HAP-1 (cell line): Measurements from ENCODE around the gene LSMEM2.
A peak's percentile ranks its signal among the peaks of the same experiment; 100 is the strongest.

Experiments used
- DNase-seq, 2 experiments: peaks; one replicate each; pipeline ENCODE4 v3.0.0-alpha.2; 2016 to 2020; ENCODE audit warnings: low spot score in 2 of 2
- H3K27me3 ChIP-seq: fragments of 250-450 bp; sonication (Bioruptor Pico); 2 replicates; pipeline ENCODE4 v1.5.1; 2020; ENCODE audit warnings: low read depth, mild to moderate bottlenecking, moderate library complexity
- H3K36me3 ChIP-seq: fragments of 250-450 bp; sonication (Bioruptor Pico); replicated peaks from 2 replicates; pipeline ENCODE4 v1.5.1; 2020; ENCODE audit warnings: mild to moderate bottlenecking
- H3K4me1 ChIP-seq: fragments of 250-450 bp; sonication (Bioruptor Pico); 2 replicates; pipeline ENCODE4 v1.5.1; 2020; ENCODE audit warnings: mild to moderate bottlenecking
- H3K4me3 ChIP-seq: fragments of 250-450 bp; sonication (Bioruptor Pico); 2 replicates; pipeline ENCODE4 v1.5.1; 2020; ENCODE audit warnings: mild to moderate bottlenecking, moderate library complexity
- H3K9me3 ChIP-seq: fragments of 250-450 bp; sonication (Bioruptor Pico); 2 replicates; pipeline ENCODE4 v1.5.1; 2020; ENCODE audit warnings: mild to moderate bottlenecking, moderate library complexity
- in situ Hi-C: fragments of 300-500 bp; cut with MboI; formaldehyde crosslinking; loops from 3 replicates; pipeline ENCODE4 v1.14.3; 2020; ENCODE audit warnings: low sequenced_read_pairs, inconsistent platforms, mixed read lengths

LSMEM2 gene

DNA sequence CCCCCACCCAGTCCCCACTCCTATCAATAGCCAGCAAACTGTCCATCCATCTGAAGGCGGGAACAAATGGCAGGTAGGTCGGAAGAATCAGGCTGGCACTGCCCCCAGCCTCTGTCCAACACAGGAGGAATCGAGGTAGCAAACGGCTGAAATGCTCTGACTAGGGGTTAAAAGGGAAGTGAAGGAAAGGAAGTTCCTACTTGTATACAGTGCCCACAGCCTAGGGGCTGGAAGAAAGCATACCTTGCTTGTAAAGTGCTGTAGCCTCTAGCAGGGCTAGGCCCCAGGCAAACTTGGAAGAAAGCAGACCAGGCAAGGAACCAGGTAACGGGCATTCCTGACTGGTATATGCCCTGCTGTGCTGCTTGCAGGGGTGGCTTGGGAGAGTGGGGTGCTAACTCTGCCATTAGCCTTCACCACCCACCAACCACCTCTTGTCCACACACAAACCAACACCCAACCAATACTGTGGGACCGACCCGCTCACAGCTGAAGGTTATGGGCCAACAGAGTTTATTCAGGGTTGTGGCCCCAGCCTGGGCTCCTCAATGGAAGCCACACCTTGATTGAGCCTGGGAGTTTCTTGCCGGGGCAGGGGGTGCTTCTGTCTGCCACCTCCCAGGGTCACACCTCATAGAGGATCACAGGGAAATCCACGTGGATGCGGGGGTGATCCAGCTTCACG, 46.8 kb downstream of the LSMEM2 start:
- peaks cover 24% of the 10 kb centered on the region for H3K36me3 ChIP-seq
- DNase-seq = no peak
- peaks cover 11% of the 10 kb centered on the region for H3K4me1 ChIP-seq
- no peaks in the 10 kb centered on the region for H3K27me3 ChIP-seq
- in situ Hi-C loops = loop anchor here (5.0 kb wide), 1 partner anchor 33 kb away; the partner anchor contains the start of gene IFRD2
- H3K9me3 ChIP-seq = no peaks in the 10 kb centered on the region
- no peak overlapping the region for H3K4me3 ChIP-seq

DNA sequence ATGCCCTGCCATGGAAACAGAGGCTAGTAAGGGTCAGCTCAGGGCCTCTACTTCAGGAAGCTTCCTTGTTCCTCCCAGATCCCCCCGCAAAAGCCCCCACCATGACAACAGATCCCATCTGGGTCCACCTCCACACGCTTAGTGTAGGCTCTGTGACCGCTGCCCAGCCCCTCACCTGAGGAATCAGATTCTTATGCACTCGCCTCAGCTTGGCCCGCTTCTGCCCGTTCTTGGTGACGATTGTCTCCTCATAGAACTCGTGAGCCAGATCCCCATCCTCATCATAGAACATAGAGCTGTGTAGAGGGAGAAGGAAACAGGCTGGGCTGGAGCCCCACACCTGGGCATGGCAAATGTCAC, 47.3 kb downstream of the LSMEM2 start:
- Histone ChIP-seq H3K36me3 (peaks cover 28% of the 10 kb centered on the region), H3K4me1 (peaks cover 11% of the 10 kb centered on the region), H3K4me3 (no peak overlapping the region), H3K9me3 (no peaks in the 10 kb centered on the region), H3K27me3 (no peaks in the 10 kb centered on the region)
- in situ Hi-C loops = loop anchor here (5.0 kb wide), 1 partner anchor 34 kb away; the partner anchor contains the start of gene IFRD2
- DNase-seq = no peak

DNA sequence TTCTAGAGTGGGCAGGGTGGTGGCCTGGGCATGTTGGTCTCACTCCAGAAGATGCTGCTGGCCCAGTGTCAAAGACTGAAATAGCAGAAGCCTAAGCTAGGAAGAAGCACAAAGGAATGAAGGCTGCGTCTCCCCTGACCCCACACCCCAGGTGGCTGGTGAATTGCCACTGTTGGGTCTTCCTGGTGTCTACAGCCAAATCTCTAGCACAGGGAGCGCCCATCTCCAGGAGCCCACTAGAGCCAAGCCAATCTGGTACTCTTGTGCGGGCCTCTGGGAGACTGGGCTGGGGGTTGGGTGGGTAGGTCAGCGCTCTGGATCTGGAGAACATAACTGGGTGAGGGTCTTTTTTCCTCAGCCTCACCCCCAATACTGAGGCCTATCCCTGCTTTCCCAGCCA, 48.2 kb downstream of the LSMEM2 start:
- DNase-seq = no peak
- in situ Hi-C loops = loop anchor here (5.0 kb wide), 1 partner anchor 35 kb away; the partner anchor contains the start of gene IFRD2
- H3K4me3 ChIP-seq = peak overlapping the region; percentile 70
- H3K4me1 ChIP-seq = peaks cover 6% of the 10 kb centered on the region
- H3K9me3 ChIP-seq = no peaks in the 10 kb centered on the region
- H3K36me3 ChIP-seq = peaks cover 37% of the 10 kb centered on the region
- no peaks in the 10 kb centered on the region for H3K27me3 ChIP-seq

DNA sequence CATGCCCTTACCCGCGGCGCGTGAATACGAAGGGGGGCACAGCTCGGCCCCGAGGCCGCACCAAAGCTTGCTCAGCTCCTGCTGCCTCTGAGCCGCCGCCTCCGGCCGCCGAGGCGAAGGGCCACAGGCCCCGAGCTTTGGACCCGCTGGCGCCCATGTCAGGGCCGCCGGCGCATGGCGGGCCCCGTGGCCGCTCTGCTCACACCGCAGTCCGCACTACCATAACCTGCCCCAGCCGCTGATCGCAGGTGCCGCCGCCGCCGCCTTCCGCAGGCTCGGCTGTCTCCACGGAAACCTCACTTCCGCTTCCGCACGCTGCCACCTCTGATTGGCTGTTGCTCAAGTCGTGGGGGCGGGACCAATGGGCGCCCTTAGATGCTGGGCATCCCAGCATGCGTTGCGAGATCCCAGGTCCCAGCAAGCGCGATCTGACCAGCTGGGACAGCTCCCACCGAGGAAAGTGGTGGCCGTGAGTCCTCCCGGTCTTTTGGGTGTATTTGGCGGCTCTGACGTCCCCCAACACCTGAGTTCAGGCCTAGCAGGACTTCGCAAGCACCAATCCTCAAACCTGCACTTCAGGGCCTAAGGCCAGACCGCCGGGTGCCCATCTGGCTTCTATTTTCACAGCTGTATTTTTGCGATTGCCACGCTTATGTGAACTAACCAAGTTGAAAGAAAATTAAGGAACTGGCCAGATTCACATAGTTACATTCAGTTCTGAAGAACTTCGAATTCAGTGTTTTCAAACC, 49.2 kb downstream of the LSMEM2 start, which contains the start of gene TUSC2:
Gene TUSC2, minus strand, starts transcription at position 281 of the 749 bp plus-strand sequence. Its CDS starts 124 bp downstream, at position 157.
- Histone ChIP-seq H3K9me3 (no peaks in the 10 kb centered on the region), H3K27me3 (no peaks in the 10 kb centered on the region), H3K4me3 (peak within 1 kb of the TSS; percentile 70), H3K36me3 (peaks cover 41% of the 10 kb centered on the region), H3K4me1 (peaks cover 6% of the 10 kb centered on the region)
- in situ Hi-C loops = loop anchor here (5.0 kb wide), 1 partner anchor 36 kb away; the partner anchor contains the start of gene IFRD2
- peak; percentile 97 to 98 for DNase-seq

DNA sequence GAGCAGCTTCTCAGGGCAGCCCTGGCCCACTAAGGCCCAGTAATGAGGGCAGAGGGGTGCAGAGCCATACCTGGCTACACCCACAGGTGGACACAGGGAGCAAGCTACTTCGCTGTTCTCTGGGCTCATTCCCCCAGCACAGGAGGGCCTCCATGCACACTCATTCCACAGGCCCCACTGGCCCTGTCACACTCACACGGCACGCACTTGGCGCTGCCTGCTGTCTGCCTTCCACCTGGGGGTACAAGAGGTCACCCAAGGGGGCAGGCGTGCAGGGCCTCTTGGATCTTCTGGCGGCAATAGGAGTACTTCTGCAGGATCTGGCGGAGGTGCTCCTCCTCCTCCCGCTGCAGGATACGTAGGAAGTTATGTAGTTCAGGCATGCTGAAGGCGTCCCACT, 51.4 kb downstream of the LSMEM2 start:
- in situ Hi-C loops = no loop called here
- peaks cover 42% of the 10 kb centered on the region for H3K36me3 ChIP-seq
- DNase-seq = no peak
- no peak overlapping the region for H3K4me3 ChIP-seq
- no peaks in the 10 kb centered on the region for H3K9me3 ChIP-seq
- peaks cover 11% of the 10 kb centered on the region for H3K4me1 ChIP-seq
- no peaks in the 10 kb centered on the region for H3K27me3 ChIP-seq

DNA sequence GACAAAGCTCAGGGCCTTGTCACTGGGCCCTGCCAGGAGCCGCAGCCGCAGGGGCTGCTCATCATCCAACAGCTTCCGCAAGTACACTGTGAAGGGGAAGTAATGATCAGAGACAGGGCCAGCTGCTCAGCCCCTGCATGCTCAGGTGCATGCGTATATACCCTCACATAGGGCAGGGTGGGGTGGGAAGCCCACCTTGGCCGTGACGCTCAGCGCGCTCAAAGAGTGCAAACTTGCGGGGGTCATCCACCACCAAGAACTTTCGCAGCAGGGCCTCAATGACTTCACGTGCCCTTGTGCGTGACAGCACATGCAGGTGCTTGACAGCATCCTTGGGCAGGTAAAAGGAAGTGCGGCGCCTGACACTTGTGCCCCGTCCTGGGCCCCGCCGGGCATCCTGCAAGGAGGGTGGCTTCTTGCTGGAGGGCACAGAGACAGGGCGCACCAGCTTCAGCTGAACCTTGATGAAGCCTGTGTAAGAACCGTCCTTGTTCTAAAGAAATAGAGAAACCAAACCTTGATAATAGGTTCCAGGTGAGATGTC, 52.5 kb downstream of the LSMEM2 start:
- H3K4me1 ChIP-seq = peaks cover 18% of the 10 kb centered on the region
- DNase-seq = no peak
- H3K36me3 ChIP-seq = peaks cover 47% of the 10 kb centered on the region
- H3K4me3 ChIP-seq = no peak overlapping the region
- no peaks in the 10 kb centered on the region for H3K27me3 ChIP-seq
- in situ Hi-C loops = no loop called here
- H3K9me3 ChIP-seq = no peaks in the 10 kb centered on the region

DNA sequence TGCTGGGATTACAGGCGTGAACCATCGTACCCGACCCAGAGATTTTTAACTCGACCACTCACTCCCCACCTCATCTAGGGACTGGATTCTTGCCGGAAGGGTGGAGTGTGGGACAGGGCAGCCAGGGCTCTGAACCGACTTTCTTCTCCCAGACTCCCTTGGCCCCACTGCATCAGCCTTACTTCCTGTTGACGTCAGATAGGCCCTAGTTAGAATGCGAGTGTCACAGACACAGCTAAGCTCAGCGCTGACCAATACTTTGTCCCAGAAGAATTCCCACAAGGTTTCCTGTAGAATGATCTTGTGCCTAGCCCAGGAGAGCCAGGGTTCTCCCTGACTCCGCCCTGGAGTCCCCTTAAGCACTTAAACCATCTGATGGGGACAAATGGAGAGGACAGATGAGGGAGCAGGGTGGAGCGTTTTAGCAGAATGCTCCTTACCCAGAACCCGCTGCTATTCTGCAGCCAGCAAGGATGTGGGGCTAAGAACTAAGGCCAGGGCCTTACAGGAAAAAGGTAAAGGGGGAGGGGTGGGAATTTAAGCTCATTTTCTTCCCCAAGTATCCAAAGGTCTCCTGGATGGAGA, 54.9 kb downstream of the LSMEM2 start:
- H3K4me1 ChIP-seq = peaks cover 24% of the 10 kb centered on the region
- in situ Hi-C loops = no loop called here
- DNase-seq = no peak
- peaks cover 53% of the 10 kb centered on the region for H3K36me3 ChIP-seq
- no peaks in the 10 kb centered on the region for H3K27me3 ChIP-seq
- no peaks in the 10 kb centered on the region for H3K9me3 ChIP-seq
- H3K4me3 ChIP-seq = no peak overlapping the region

DNA sequence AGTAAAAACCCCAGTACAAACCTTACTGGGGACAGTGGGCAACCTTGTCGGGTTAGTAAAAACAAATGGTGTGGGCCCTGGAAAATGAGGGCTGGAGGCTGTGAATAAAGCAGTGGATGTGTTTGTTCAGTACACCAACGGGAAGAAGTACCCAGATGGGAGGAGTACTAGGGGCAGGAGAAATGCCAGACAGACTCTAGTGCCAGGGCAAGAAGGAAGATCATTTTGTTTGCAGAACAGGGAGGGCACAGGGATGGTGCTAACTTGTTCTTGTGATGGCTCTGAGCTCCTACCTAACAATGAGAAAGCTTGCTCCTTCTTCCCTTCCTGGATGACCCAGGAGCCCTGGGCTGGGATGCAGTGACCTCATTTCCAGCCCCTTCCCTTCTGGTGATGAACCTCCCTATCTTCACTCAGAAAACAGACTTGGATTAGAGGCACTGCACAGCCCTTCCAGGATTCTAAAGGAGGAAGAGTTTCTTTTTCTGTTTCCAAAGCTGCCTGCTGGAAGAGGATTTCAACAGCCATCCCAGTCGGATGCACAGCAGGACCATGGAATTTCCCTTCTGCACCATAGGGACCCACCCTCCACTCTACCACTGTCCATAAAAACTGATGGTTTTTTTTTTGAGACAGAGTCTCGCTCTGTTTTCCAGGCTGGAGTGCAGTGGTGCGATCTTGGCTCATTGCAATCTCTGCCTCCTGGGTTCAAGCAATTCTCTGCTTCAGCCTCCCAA, 55.6 kb downstream of the LSMEM2 start:
- no peaks in the 10 kb centered on the region for H3K9me3 ChIP-seq
- no peak for DNase-seq
- H3K27me3 ChIP-seq = no peaks in the 10 kb centered on the region
- H3K4me3 ChIP-seq = 0 out of 2 replicates have a peak overlapping the region, but pooled peaks have one; percentile 3
- H3K4me1 ChIP-seq = peaks cover 24% of the 10 kb centered on the region
- in situ Hi-C loops = no loop called here
- H3K36me3 ChIP-seq = peaks cover 51% of the 10 kb centered on the region

DNA sequence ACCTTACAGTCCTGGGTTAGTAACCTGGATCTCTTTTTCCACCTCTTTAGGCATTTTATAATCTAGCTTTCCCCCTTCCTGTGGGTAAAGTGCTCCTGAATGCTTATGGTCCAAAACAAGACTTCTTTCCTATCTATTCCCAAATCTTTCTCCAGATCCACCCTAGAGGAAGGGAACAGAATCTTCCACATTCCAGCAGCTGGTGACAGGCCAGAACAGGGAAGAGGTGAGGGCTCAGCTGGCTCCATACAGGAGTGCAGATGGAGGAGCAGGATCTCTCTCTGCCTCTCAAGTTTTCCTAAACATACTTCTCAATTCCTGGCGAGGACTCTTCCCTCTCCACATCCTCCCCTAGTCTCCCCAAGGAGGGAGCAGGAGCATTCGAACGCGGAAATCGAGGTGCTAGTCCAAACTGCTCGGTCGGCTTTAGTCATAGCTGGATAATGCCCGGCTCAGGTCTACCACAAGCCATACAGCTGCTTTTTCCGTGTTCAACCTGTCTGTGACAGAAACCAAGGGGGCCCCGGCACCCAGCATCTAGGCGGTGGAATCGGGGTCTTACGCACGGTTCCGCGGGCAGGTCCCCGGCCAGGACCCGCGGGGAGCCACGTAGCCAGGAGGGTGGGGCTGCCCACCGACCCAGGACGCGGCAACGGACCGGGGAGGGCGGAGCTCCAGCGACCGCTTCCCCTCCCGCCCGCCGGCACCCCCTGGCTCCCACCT, 57.7 kb downstream of the LSMEM2 start:
- H3K4me3 ChIP-seq = peak overlapping the region; percentile 87
- peaks cover 24% of the 10 kb centered on the region for H3K4me1 ChIP-seq
- peak; percentile 21 to 38 for DNase-seq
- no peaks in the 10 kb centered on the region for H3K9me3 ChIP-seq
- no peaks in the 10 kb centered on the region for H3K27me3 ChIP-seq
- H3K36me3 ChIP-seq = peaks cover 30% of the 10 kb centered on the region
- in situ Hi-C loops = no loop called here

DNA sequence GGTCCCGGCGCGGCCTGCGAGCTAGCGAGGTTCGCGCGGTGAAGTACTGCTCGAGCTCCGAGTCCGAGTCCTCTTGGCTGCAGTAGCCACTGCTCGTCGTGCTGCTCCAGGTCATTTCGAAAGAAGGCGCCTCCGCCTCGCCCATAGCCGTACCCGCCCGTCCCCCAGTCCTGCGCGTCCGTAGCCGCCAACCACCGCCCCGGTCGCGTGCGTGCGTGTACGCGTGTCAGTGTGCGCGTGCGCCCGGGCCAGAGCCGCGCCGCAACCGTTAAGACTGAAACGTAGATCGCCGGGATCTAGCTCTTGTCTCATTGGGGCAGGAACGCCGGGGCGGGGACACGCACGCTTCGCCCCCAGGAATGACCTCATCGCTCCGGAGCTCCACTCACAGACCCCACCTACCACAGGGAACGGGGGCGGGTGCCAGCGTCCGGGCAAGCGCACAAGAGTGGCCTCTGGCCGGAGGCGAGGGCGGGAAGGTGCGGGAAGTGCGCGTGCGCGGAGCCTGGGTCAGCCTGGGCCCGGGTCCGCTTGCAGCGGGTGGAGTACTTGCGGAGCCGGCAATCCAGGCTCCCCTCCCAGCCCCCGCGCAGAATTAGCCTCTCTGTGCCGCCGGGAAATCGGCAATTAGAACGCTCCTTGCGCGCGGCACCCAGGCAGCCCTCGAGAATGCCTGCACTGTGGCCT, 58.4 kb downstream of the LSMEM2 start:
- Histone ChIP-seq H3K9me3 (no peaks in the 10 kb centered on the region), H3K4me3 (peak overlapping the region; percentile 87), H3K36me3 (peaks cover 23% of the 10 kb centered on the region), H3K4me1 (peaks cover 24% of the 10 kb centered on the region), H3K27me3 (no peaks in the 10 kb centered on the region)
- in situ Hi-C loops = no loop called here
- DNase-seq = peak; percentile 97 to 100
